Measurements from ENCODE around the gene DMP1. TPM values are rescaled to one million over a fixed set of nuclear protein-coding genes. Genes with fewer than 3 reads are reported as not detected.
"Not testable (repeated sequence)": the region's sequence is repeated elsewhere in the genome, so short reads cannot be mapped to it uniquely, and the experiment has no call there.

DMP1 gene
- total RNA-seq, 1 experiment from 2014 or later: not detected

GRCh38 chr4:87651941-87652340 is 1.9 kb downstream of the DMP1 start:
- DNase-seq (ENCODE audit: low read depth in 1 of 2, low spot score in 2 of 2): no peak
- H3K4me1 ChIP-seq (replicated peaks): no peaks in the 10 kb centered on the region
- no peaks in the 10 kb centered on the region for H3K27me3 ChIP-seq (replicated peaks)
- no peak overlapping the region for H3K27ac ChIP-seq
- H3K4me3 ChIP-seq: no peak overlapping the region
- no peaks in the 10 kb centered on the region for H3K36me3 ChIP-seq
- H3K9me3 ChIP-seq (replicated peaks): no peaks in the 10 kb centered on the region

GRCh38 chr4:87654487-87655044 is 4.5 kb downstream of the DMP1 start:
- H3K4me1 ChIP-seq (replicated peaks): peaks cover 11% of the 10 kb centered on the region
- DNase-seq (ENCODE audit: low read depth in 1 of 2, low spot score in 2 of 2): no peak

DNA sequence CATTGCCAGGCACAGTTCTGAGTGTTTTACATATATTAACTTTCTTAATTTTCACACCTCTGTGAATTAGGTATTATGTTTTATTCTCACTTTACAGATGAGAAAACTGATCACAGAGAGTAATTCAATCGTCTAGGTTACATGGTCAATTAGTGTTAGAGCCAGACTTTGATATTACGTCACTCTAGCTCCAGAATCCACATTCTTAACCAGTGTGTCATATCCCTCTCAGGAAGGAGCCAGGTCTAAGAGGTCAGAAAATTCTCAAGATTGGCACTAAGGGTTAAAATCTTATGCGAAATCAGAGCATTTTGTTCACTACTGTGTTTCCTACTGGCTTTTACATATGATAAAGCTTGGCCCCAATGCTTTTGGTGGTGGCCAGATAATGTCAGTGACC is 7.4 kb downstream of the DMP1 start:
- Histone ChIP-seq H3K9me3 (replicated peaks) (no peaks in the 10 kb centered on the region), H3K27me3 (replicated peaks) (no peaks in the 10 kb centered on the region), H3K27ac (0 out of 2 replicates have a peak overlapping the region, but pooled peaks have one; percentile 18), H3K4me1 (replicated peaks) (peaks cover 11% of the 10 kb centered on the region), H3K4me3 (no peak overlapping the region), H3K36me3 (no peaks in the 10 kb centered on the region)
- peak in 1 of 2 experiments; percentile 37 for DNase-seq (ENCODE audit: low read depth in 1 of 2, low spot score in 2 of 2)

More at GRCh38 chr4:87654487-87655044, 4.5 kb downstream of the DMP1 start:
- Histone ChIP-seq H3K4me3 (no peak overlapping the region), H3K27me3 (replicated peaks) (no peaks in the 10 kb centered on the region), H3K36me3 (no peaks in the 10 kb centered on the region), H3K9me3 (replicated peaks) (no peaks in the 10 kb centered on the region), H3K27ac (no peak overlapping the region)

GRCh38 chr4:87659247-87659931 is 9.3 kb downstream of the DMP1 start:
- Histone ChIP-seq H3K27ac (no peak overlapping the region), H3K9me3 (replicated peaks) (no peaks in the 10 kb centered on the region), H3K36me3 (no peaks in the 10 kb centered on the region), H3K27me3 (replicated peaks) (no peaks in the 10 kb centered on the region), H3K4me1 (replicated peaks) (peaks cover 11% of the 10 kb centered on the region), H3K4me3 (no peak overlapping the region)
- no peak for DNase-seq (ENCODE audit: low read depth in 1 of 2, low spot score in 2 of 2)

DNA sequence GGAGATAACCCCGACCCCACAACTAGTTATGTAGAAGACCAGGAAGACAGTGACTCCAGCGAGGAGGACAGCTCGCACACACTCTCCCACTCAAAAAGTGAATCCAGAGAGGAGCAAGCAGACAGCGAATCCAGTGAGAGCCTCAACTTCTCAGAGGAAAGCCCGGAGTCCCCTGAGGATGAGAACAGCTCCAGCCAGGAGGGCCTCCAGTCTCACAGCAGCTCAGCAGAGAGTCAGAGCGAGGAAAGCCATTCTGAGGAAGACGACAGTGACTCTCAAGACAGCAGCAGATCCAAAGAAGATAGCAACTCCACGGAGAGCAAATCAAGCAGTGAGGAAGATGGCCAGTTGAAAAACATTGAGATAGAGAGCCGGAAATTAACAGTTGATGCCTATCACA is 12.8 kb downstream of the DMP1 start:
- no peak for DNase-seq (ENCODE audit: low read depth in 1 of 2, low spot score in 2 of 2)
- no peak overlapping the region for H3K4me3 ChIP-seq
- H3K4me1 ChIP-seq (replicated peaks): peaks cover 3% of the 10 kb centered on the region
- H3K9me3 ChIP-seq (replicated peaks): no peaks in the 10 kb centered on the region
- H3K27me3 ChIP-seq (replicated peaks): no peaks in the 10 kb centered on the region
- H3K27ac ChIP-seq: no peak overlapping the region
- H3K36me3 ChIP-seq: no peaks in the 10 kb centered on the region

- Histone ChIP-seq H3K27me3 (replicated peaks) (no peaks in the 10 kb centered on the region), H3K9me3 (replicated peaks) (no peaks in the 10 kb centered on the region), H3K4me3 (no peak overlapping the region), H3K27ac (no peak overlapping the region), H3K36me3 (no peaks in the 10 kb centered on the region), H3K4me1 (replicated peaks) (no peaks in the 10 kb centered on the region)
- DNase-seq (ENCODE audit: low read depth in 1 of 2, low spot score in 2 of 2): no peak
These were observed 19.3 kb downstream of the DMP1 start for GRCh38 chr4:87669373-87669772.

- Histone ChIP-seq H3K36me3 (no peaks in the 10 kb centered on the region), H3K4me1 (replicated peaks) (no peaks in the 10 kb centered on the region), H3K27ac (no peak overlapping the region), H3K27me3 (replicated peaks) (no peaks in the 10 kb centered on the region), H3K4me3 (no peak overlapping the region), H3K9me3 (replicated peaks) (no peaks in the 10 kb centered on the region)
- DNase-seq (ENCODE audit: low read depth in 1 of 2, low spot score in 2 of 2): no peak
These were observed 27.7 kb downstream of the DMP1 start for GRCh38 chr4:87677731-87678130.

DNA sequence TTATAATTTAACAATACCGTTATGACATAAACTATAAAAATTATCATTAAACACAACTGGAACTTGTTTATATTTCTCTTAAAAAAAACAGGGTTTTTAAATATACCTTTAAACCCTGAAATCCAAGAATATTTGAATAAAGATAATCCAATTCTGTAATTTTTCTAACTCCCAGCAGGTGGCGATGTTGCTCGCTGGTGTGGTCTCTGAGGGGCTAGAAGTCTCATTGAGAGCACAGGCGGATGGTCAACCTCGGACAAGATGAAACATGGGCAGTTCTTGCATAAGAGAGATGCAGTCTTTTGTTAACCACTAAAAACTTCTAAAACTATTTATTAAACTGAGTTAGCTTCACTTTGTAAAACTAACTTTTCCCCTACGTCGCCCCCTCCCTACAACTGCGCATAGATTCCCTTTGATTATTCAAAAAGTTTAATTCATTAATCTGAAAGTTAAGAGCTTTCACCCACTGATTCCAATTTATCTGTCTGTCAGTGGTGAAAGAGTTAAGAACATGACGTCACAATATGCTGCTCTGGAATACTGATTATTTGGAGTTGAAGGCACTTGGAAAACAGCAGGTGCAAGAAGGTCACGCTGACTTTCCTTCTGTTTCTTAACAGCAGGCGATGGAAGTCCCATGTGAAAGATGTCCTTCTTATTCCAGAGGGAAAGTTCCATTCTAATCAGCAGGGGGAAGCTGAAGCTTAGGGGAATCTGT is 29.5 kb downstream of the DMP1 start:
- Histone ChIP-seq H3K27me3 (replicated peaks) (no peaks in the 10 kb centered on the region), H3K4me3 (no peak overlapping the region), H3K36me3 (no peaks in the 10 kb centered on the region), H3K27ac (no peak overlapping the region), H3K4me1 (replicated peaks) (no peaks in the 10 kb centered on the region), H3K9me3 (replicated peaks) (no peaks in the 10 kb centered on the region)
- peak; percentile 42 to 53 for DNase-seq (ENCODE audit: low read depth in 1 of 2, low spot score in 2 of 2)

DNA sequence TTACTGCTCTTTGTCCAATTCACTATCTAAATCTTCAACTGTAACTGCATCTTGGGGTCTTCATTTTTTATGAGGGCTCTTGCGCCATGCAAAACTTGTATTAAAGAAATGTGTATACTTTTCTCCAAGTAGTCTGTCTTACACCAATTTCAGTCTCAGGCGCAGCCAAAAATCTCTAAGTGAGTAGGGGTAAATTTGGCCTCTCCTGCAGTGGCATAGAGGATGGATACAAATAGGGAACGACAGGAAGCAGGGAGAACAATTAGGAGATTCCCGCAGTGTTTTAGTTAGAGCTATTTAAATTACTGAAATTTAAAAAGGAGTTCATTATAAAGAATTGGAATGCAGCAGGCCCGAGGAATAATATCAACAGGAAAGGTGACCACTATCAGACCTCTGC is 30.2 kb downstream of the DMP1 start:
- Histone ChIP-seq H3K27ac (no peak overlapping the region), H3K4me1 (replicated peaks) (no peaks in the 10 kb centered on the region), H3K27me3 (replicated peaks) (no peaks in the 10 kb centered on the region), H3K36me3 (no peaks in the 10 kb centered on the region), H3K9me3 (replicated peaks) (no peaks in the 10 kb centered on the region), H3K4me3 (no peak overlapping the region)
- DNase-seq (ENCODE audit: low read depth in 1 of 2, low spot score in 2 of 2): no peak

- H3K36me3 ChIP-seq: no peaks in the 10 kb centered on the region
- H3K4me1 ChIP-seq (replicated peaks): no peaks in the 10 kb centered on the region
- no peaks in the 10 kb centered on the region for H3K27me3 ChIP-seq (replicated peaks)
- no peak for DNase-seq (ENCODE audit: low read depth in 1 of 2, low spot score in 2 of 2)
- H3K9me3 ChIP-seq (replicated peaks): 0 out of 2 replicates have a peak, but pooled peaks cover 3% of the 10 kb centered on the region
- H3K4me3 ChIP-seq: no peak overlapping the region
- no peak overlapping the region; the same call in 1 of the 2 replicates for H3K27ac ChIP-seq
These were observed 38.2 kb downstream of the DMP1 start for GRCh38 chr4:87688316-87688715.

- H3K9me3 ChIP-seq (replicated peaks); H3K4me3 ChIP-seq; DNase-seq (ENCODE audit: low read depth in 1 of 2, low spot score in 2 of 2); H3K27me3 ChIP-seq (replicated peaks); H3K27ac ChIP-seq; H3K36me3 ChIP-seq; H3K4me1 ChIP-seq (replicated peaks): not testable (repeated sequence)
These were observed 40.9 kb downstream of the DMP1 start for GRCh38 chr4:87690947-87691346.

DNA sequence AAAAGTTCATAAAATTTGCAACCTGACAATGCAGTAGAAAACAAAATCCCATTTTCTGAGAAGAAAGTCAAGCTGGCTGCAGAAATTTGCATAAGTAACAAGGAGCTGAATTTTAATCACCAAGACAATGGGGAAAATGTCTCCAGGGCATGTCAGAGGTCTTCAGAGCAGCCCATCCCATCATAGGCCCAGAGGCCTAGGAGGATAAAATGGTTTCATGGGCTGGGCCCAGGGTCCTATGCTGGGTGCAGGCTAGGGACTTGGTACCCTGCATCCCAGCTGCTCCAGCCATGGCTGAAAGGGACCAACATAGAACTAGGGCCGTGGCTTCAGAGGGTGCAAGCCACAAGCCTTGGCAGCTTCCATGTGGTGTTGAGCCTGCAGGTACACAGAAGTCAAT is 42.0 kb downstream of the DMP1 start:
- DNase-seq (ENCODE audit: low read depth in 1 of 2, low spot score in 2 of 2); H3K4me1 ChIP-seq (replicated peaks); H3K27me3 ChIP-seq (replicated peaks); H3K9me3 ChIP-seq (replicated peaks); H3K27ac ChIP-seq; H3K36me3 ChIP-seq; H3K4me3 ChIP-seq: not testable (repeated sequence)

- Histone ChIP-seq H3K9me3 (replicated peaks) (no peaks in the 10 kb centered on the region), H3K4me3 (no peak overlapping the region), H3K27me3 (replicated peaks) (no peaks in the 10 kb centered on the region), H3K36me3 (no peaks in the 10 kb centered on the region), H3K4me1 (replicated peaks) (no peaks in the 10 kb centered on the region), H3K27ac (no peak overlapping the region)
- no peak for DNase-seq (ENCODE audit: low read depth in 1 of 2, low spot score in 2 of 2)
These were observed 47.2 kb downstream of the DMP1 start for GRCh38 chr4:87697272-87697671.

DNA sequence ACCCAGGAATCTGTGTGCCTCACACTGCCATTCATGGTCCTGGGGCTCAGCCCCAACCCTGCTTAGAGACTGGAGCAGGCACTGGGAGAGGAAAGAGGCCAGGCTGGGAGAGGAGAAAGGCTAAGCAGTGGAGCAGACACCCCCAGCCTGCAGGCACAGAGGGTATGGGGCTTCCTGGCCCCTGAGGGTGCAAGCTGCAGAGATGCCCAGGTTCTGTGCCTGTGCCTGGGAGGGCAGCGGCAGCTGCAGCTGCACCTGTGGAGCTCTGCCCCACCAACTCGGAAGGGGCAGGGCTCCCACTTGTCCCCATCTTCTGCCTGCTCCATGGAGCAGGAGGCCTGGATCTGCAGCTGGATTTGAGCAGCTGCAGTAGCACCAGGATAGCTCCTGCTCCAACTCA is 47.9 kb downstream of the DMP1 start:
- H3K27me3 ChIP-seq (replicated peaks): no peaks in the 10 kb centered on the region
- no peaks in the 10 kb centered on the region for H3K4me1 ChIP-seq (replicated peaks)
- no peak overlapping the region for H3K27ac ChIP-seq
- H3K9me3 ChIP-seq (replicated peaks): no peaks in the 10 kb centered on the region
- no peak overlapping the region for H3K4me3 ChIP-seq
- DNase-seq (ENCODE audit: low read depth in 1 of 2, low spot score in 2 of 2): no peak
- no peaks in the 10 kb centered on the region for H3K36me3 ChIP-seq
